Germinal center (tissue), 1 donor: ENCODE results near the gene LTA4H.
"Not testable (repeated sequence)": the region's sequence is repeated elsewhere in the genome, so short reads cannot be mapped to it uniquely, and the experiment has no call there.

ENCODE experiments used
- DNase-seq: peaks from one replicate; pipeline ENCODE4 v3.0.0; 2012; ENCODE audit warnings: mixed read lengths, low spot score

LTA4H gene

GRCh38 chr12:95990136-95990535, 45.3 kb downstream of the LTA4H start:
- DNase-seq, result no peak

GRCh38 chr12:95989504-95990123, 45.8 kb downstream of the LTA4H start:
- no peak for DNase-seq

GRCh38 chr12:95988506-95989275, 46.7 kb downstream of the LTA4H start:
- DNase-seq, result no peak

GRCh38 chr12:95986635-95987570, 48.5 kb downstream of the LTA4H start:
- DNase-seq, result no peak

- no peak for DNase-seq
Measured at GRCh38 chr12:95984682-95985081, 50.7 kb downstream of the LTA4H start.

GRCh38 chr12:95982602-95983001, 52.8 kb downstream of the LTA4H start:
- DNase-seq, result no peak

GRCh38 chr12:95980437-95980836, 55.0 kb downstream of the LTA4H start:
- DNase-seq, result no peak

GRCh38 chr12:95978774-95979173, 56.6 kb downstream of the LTA4H start:
- no peak for DNase-seq

GRCh38 chr12:95978351-95978750, 57.0 kb downstream of the LTA4H start:
- DNase-seq, result no peak

- no peak for DNase-seq
Measured at GRCh38 chr12:95977764-95978305, 57.6 kb downstream of the LTA4H start.

GRCh38 chr12:95976416-95976832, 59.0 kb downstream of the LTA4H start:
- DNase-seq, result no peak

- DNase-seq, result no peak
Measured at GRCh38 chr12:95975491-95975890, 59.9 kb downstream of the LTA4H start.

GRCh38 chr12:95974358-95974757, 61.0 kb downstream of the LTA4H start:
- DNase-seq, result no peak

- no peak for DNase-seq
Measured at GRCh38 chr12:95972832-95973456, 62.4 kb downstream of the LTA4H start.

- no peak for DNase-seq
Measured at GRCh38 chr12:95970905-95971304, 64.5 kb downstream of the LTA4H start.

GRCh38 chr12:95969116-95969515, 66.3 kb downstream of the LTA4H start:
- not testable (repeated sequence) for DNase-seq

GRCh38 chr12:95967301-95967700, 68.1 kb downstream of the LTA4H start:
- DNase-seq, result no peak

- no peak for DNase-seq
Measured at GRCh38 chr12:95966287-95966870, 69.0 kb downstream of the LTA4H start.

- no peak for DNase-seq
Measured at GRCh38 chr12:95963096-95963495, 72.3 kb downstream of the LTA4H start.

- DNase-seq, result no peak
Measured at GRCh38 chr12:95962222-95962621, 73.2 kb downstream of the LTA4H start.

- DNase-seq, result no peak
Measured at GRCh38 chr12:95960241-95960640, 75.1 kb downstream of the LTA4H start.
